HepG2 (cell line): ENCODE data around the gene NPBWR2. TPM values are rescaled to one million over a fixed set of nuclear protein-coding genes. Genes with fewer than 3 reads are reported as not detected.

ENCODE experiments used
- CBX5 ChIP-seq: sonication (generic); formaldehyde crosslinking; IDR thresholded peaks from 2 replicates; pipeline ENCODE4 v1.4.0; 2020; ENCODE audit warnings: missing genetic modification reagents, borderline replicate concordance
- GABPA ChIP-seq, 2 experiments: IDR thresholded peaks; 2 replicates each; pipeline ENCODE4 v1.6.1; 2011 to 2016; ENCODE audit warnings: low read depth in 2 of 2, low read length in 1 of 2, missing biosample characterization in 1 of 2, missing genetic modification characterization in 1 of 2
- POLR2AphosphoS5 ChIP-seq: IDR thresholded peaks from 2 replicates; pipeline ENCODE4 v1.6.1; 2012; ENCODE audit warnings: low read depth, low read length
- ZHX2 ChIP-seq, 2 experiments: sonication (generic) in 1 of 2; formaldehyde crosslinking in 1 of 2; IDR thresholded peaks; 2 replicates each; pipeline versions ENCODE4 v1.6.1 to v1.9.0; 2014 to 2022; ENCODE audit warnings: antibody characterized with exemption in 1 of 2, borderline replicate concordance in 1 of 2, inconsistent platforms in 1 of 2, low read depth in 1 of 2, missing genetic modification reagents in 1 of 2
- ZNF17 ChIP-seq: sonication (generic); formaldehyde crosslinking; IDR thresholded peaks from 2 replicates; pipeline ENCODE4 v1.5.0; 2020; ENCODE audit warnings: mild to moderate bottlenecking, missing genetic modification reagents
- ZNF18 ChIP-seq: sonication (generic); formaldehyde crosslinking; IDR thresholded peaks from 2 replicates; pipeline ENCODE4 v1.8.0; 2022; ENCODE audit warnings: mild to moderate bottlenecking, missing genetic modification reagents; ENCODE audit not compliant: insufficient replicate concordance
- ZNF207 ChIP-seq: fragments of 450-650 bp; IDR thresholded peaks from 2 replicates; pipeline ENCODE4 v1.6.1; 2016; ENCODE audit warnings: antibody characterized with exemption, borderline replicate concordance
- ZNF225 ChIP-seq: sonication (generic); formaldehyde crosslinking; IDR thresholded peaks from 2 replicates; pipeline ENCODE4 v1.4.0; 2020; ENCODE audit warnings: mild to moderate bottlenecking, missing genetic modification reagents
- ZNF407 ChIP-seq: sonication (generic); formaldehyde crosslinking; IDR thresholded peaks from one replicate; pipeline ENCODE4 v1.5.1; 2020; ENCODE audit warnings: mild to moderate bottlenecking, missing genetic modification reagents; ENCODE audit errors: not compliant biosample characterization
- polyA plus RNA-seq, 8 experiments: library from polyadenylated mRNA; depleted of rRNA in 3 of 8; stranded (reverse) in 7 of 8; unstranded in 1 of 8; fragments of >200 nt; fragmentation: Illumina TruSeq in 4 of 8; extraction: Trizol in 4 of 8; gene quantifications; 2 replicates each; pipeline versions ENCODE4 v1.2.1 to v1.2.3, GENCODE V29; 2011 to 2016; ENCODE audit warnings: low read depth in 4 of 8, missing spikeins in 1 of 8, mixed read lengths in 1 of 8; ENCODE audit not compliant: insufficient read depth in 1 of 8
- total RNA-seq, 5 experiments: library from RNA; depleted of rRNA; stranded (reverse); fragments of >200 nt; fragmentation: Illumina TruSeq; extraction: Trizol; gene quantifications; 2 replicates each; pipeline ENCODE4 v1.2.3, GENCODE V29; 2016; ENCODE audit warnings: low read depth in 1 of 5

The NPBWR2 gene
- total and polyA plus RNA-seq, 2 of the 13 experiments (the other 11 are each of a cell fraction or from before 2014, with no cell fraction given) = not detected

GRCh38 chr20:64082126-64082731 lies 25.1 kb downstream of the NPBWR2 start (continued):
- no peak for TF ChIP-seq ZHX2 (IDR thresholded peaks at IDR 0.05; ENCODE audit: low read depth)
- TF ChIP-seq ZHX2 (CRISPR knock-in tag; IDR thresholded peaks at IDR 0.05; ENCODE audit: borderline replicate concordance) = no peak
- no peak for TF ChIP-seq ZNF17 (CRISPR knock-in tag)
- TF ChIP-seq ZNF225 = no peak
- no peak for TF ChIP-seq GABPA (IDR thresholded peaks at IDR 0.05; ENCODE audit: low read depth, low read length)
- no peak for TF ChIP-seq GABPA (CRISPR knock-in tag; IDR thresholded peaks at IDR 0.05; ENCODE audit: low read depth)
- TF ChIP-seq ZNF407 (CRISPR knock-in tag) = no peak
- no peak for TF ChIP-seq ZNF207
- no peak for TF ChIP-seq POLR2AphosphoS5
- TF ChIP-seq CBX5 (CRISPR knock-in tag) = no peak
- TF ChIP-seq ZNF18 (CRISPR knock-in tag) = no peak
